Breast epithelium (tissue), 3 donors: Measurements from ENCODE around the gene SNX33.

Experiments used
- CTCF ChIP-seq, 3 donors: fragments of 450-650 bp; IDR thresholded peaks; one replicate each; pipeline ENCODE4 v1.5.1; 2016 to 2017; ENCODE audit warnings: antibody characterized with exemption in 3 of 3, mild to moderate bottlenecking in 3 of 3, moderate library complexity in 3 of 3
- POLR2A ChIP-seq: fragments of 450-650 bp; IDR thresholded peaks from one replicate; pipeline ENCODE4 v1.6.1; 2016; ENCODE audit warnings: antibody characterized with exemption, mild to moderate bottlenecking, moderate library complexity

- no peak for TF ChIP-seq CTCF (IDR thresholded peaks at IDR 0.05)
- TF ChIP-seq POLR2A, result no peak
Measured at GRCh38 chr15:75662823-75663519, 15.3 kb downstream of the SNX33 start.
